GOT3 (cell line): ENCODE results near the gene MMP24.
"Not testable (repeated sequence)": the region's sequence is repeated elsewhere in the genome, so short reads cannot be mapped to it uniquely, and the experiment has no call there.

ENCODE experiments used
- DNase-seq: peaks from one replicate; lab custom pipeline; 2025; ENCODE audit warnings: mixed read lengths; lab: John Stamatoyannopoulos, UW

Gene MMP24

GRCh38 chr20:35223941-35224340 lies 2.5 kb upstream of the MMP24 start:
- DNase-seq, result no peak

GRCh38 chr20:35224536-35224935 lies 2.0 kb upstream of the MMP24 start:
- DNase-seq, result no peak

- DNase-seq, result no peak
These were observed 968 bp upstream of the MMP24 start for GRCh38 chr20:35225319-35226125.

GRCh38 chr20:35226884-35227681 lies 593 bp downstream of the MMP24 start:
- DNase-seq, result no peak

DNA sequence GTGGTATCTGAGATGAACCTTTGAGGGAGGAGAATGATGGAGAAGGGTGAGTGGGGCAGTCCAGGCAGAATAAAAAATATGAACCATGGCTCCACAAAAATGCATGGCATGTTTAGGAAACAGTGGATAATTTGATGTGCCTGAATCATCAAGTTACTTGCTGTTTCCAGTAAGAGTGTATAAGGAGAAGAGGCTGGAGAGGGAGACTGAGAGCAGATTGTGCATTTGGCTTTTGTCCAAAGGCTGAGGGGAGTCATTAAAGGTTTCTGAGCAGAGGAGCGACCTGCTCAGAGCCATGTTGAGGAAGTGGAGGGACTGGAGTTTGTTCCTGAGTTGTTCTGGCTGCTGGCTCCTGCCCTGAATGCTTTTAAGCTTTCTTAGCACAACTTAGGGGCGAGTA lies 6.1 kb downstream of the MMP24 start:
- DNase-seq, result no peak

DNA sequence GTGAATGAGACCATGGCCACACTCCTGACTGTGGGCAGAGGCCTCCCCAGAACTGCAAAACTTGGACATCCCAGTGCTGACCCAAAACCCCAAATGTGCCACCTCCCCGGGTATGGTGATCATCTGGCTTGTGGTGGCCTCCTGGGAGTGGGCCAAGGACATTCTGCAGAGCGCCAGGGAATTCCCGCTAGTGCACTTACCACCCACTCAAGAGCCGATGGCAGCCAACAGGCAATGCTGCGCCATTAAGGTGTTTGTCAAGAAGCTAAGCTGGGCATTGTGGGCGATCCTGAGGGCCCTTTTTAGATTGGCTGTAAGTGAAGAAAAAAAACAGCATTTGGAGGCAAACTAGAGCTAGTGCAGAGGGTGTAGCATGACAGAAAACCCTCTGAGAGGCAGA lies 9.4 kb downstream of the MMP24 start:
- DNase-seq, result no peak

- DNase-seq, result no peak
These were observed 11.0 kb downstream of the MMP24 start for GRCh38 chr20:35237486-35237885.

DNA sequence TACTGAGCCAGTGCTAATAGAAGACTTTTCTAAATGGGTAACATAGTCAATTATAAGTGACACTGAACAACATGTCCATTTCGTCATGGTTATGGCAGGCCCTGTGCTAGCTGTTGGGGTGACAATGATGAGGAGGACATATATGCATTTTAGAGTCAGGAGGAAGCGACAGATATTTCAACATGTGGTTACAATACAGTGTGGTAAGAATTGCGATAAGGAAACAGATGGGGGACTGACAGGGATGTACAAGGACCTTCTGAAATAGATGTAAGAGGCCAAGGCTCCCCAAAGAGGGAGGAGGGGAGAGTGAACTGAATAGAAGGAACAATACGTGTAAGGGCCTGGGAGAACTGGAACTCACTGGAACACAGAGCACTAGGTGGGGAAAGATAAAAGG lies 11.7 kb downstream of the MMP24 start:
- no peak for DNase-seq

DNA sequence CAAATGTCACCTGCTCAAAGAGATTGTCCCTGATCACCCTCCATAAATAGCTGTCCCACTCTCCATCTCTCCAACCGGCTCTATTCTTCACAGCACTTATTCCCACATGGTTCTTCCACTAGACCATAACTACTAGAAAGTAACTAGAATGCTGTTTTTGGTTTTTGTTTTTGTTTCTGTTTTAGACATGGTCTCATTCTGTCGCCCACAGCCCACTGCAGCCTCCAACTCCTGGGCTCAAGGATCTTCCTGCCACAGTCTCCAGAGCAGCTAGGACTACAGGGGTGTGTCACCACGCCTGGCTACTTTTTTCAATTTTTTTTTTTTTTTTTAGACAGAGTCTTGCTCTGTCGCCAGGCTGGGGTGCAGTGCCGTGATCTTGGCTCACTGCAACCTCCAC lies 12.2 kb downstream of the MMP24 start:
- DNase-seq, result no peak

GRCh38 chr20:35240083-35240810 lies 13.8 kb downstream of the MMP24 start:
- DNase-seq, result no peak

GRCh38 chr20:35240811-35241293 lies 14.4 kb downstream of the MMP24 start:
- DNase-seq, result no peak

DNA sequence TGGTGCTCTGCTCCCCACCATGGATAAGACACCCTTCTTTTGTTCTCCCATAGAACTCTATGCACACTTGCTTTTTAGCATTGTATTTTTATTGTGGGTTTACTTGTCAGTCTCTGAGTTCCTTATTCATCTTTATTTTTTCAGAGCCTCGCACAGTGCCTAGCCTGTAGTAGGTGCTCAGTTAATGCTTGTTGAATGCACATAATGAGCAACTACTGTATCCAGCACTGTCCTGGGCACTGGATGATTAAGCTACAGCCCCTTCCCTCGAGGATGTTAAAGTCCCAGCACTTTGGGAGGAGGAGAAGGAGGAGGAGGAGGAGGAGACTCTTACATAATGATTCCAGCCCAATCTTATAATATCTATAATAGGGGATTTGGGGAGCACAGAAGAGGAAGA lies 16.8 kb downstream of the MMP24 start:
- no peak for DNase-seq

DNA sequence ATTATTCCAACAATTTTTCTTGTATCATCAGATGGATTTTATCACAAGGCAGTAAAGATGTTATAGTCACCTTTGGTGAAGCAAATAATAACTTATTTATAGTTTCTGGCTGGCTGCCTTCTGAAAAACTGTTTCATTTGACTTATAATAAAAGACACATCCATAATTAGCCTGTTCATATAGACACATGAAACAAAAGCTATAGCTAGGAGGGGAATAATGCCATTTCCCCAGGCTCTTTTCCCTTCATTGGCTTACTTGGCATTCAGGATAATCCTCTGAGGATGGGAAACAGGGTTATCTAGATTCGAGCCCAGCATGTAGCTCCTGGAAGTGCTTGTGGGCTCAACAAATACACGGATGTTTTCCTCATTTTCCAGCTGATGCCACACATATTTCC lies 17.5 kb downstream of the MMP24 start:
- no peak for DNase-seq

- DNase-seq, result no peak
These were observed 20.2 kb downstream of the MMP24 start for GRCh38 chr20:35246723-35247122.

DNA sequence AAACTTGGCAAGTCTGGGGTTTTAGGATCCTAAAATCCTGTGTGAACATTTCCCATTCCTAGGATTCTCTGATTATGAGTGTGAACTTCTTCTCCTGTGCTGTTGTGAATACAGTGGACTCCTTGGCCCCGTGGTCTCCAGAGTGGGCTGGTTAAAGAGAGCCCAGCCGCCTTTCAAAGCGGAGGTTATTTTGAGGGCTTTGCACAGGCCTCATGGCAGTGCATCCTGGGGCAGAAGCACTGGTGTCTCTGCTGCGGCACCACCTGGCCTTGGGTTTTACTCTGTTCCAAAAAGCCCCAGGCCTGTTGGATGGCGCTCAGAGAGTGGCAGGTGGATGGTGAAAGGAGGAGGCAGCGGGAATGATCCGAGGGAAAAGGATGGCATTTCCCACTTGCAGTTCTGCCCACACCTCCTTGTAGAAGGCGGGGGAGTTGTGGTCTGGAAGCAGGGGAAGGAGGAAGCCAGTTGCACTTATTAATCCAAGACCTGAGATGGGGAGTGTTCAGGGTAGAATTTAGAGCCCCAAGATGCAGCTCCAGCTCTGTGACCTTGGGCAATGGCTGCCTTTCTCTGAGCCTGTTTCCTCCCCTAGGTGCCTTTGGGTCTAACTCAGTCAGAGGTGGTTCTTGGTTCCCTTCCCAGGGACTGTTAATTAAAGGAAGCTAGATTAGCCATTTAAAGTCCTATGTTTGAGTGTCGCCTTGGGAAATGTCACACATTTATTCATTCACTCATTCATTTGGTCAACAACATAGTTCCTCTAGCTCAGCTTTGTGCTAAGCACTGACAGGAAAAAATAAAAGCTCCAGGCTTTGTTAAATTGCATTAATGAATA lies 22.4 kb downstream of the MMP24 start:
- DNase-seq, result no peak

DNA sequence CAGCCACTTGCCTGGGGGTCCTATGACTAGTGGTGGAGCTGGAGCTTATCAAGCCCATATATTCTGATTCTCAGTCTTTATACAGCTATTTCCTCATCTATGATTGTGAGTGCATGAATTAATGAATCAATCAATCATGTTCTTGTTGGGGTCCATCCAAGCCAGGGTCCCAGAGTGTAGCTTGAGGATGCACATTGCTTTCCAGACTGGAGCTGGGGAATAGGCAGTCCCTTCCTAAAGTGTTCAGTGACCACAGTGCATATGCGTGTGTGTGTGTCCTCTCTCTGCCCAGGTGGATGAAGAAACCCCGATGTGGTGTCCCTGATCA lies 25.1 kb downstream of the MMP24 start:
- no peak for DNase-seq

DNA sequence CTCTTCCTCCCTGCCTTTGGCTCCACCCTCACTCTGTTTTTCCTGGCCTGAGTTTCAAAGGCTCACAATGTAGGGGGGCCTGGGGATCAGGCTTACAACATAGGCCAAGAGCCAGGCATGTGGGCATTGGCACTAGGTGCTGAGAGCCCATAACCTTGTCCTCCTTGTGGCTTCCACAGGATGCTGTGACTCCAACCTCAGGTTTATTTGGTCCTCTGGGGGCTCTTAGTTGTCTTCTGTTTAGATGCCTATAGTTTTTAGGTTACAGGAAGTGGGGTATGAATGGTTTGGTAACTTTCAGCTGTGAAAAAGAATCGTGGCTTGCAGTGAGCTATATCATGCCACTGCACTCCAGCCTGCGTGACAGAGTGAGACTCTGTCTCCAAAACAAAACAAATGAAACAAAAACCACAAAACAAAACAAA lies 25.6 kb downstream of the MMP24 start:
- DNase-seq, result no peak

DNA sequence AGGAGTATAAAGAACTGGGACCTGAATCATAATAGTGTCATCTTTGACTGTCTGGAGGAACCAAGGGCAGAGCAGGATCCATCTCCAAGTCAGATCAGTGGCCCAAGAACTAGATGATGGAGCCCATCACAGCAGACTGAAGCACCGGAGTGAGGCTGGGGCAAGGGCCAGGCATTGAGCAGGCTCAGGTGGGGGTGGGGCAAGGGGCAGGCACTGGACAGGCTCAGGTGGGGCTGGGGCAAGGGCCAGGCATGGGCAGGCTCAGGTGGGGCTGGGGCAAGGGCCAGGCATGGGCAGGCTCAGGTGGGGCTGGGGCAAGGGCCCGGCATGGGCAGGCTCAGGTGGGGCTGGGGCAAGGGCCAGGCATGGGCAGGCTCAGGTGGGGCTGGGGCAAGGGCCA lies 26.1 kb downstream of the MMP24 start:
- DNase-seq, result not testable (repeated sequence)

- no peak for DNase-seq
These were observed 26.5 kb downstream of the MMP24 start for GRCh38 chr20:35253010-35253409.

DNA sequence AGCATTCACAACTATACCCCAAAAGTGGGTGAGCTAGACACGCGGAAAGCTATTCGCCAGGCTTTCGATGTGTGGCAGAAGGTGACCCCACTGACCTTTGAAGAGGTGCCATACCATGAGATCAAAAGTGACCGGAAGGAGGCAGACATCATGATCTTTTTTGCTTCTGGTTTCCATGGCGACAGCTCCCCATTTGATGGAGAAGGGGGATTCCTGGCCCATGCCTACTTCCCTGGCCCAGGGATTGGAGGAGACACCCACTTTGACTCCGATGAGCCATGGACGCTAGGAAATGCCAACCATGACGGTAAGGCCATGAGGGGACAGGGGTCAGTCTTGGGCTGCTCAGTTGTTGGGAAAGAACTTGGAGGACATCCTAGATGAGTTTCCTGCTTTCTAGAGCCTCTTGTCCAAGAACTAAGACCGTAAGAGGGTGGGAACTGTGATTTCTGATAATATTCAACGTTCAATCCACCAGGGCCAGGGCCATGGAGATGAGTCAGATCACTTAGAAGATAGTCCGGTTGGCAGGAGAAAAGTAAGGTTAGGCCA lies 28.0 kb downstream of the MMP24 start:
- no peak for DNase-seq

GRCh38 chr20:35257175-35257909 lies 30.9 kb downstream of the MMP24 start:
- DNase-seq, result no peak
